ENCODE measurements around the gene MOB3A. TPM values are rescaled to one million over a fixed set of nuclear protein-coding genes. Genes with fewer than 3 reads are reported as not detected.

MOB3A gene
- total and polyA plus RNA-seq, 3 donors from 2014 or later, result 17.8 to 31.6 (median 22.8) TPM

GRCh38 chr19:2039959-2040646 lies 56.0 kb downstream of the MOB3A start:
- Histone ChIP-seq H3K27me3 (no peaks in the 10 kb centered on the region), H3K4me3 (no peak overlapping the region), H3K36me3 (ENCODE audit: low read depth, missing control alignments) (no peaks in the 10 kb centered on the region), H3K27ac (peak overlapping the region; percentile 52 to 89), H3K4me1 (peaks cover 48% of the 10 kb centered on the region), H3K9me3 (no peaks in the 10 kb centered on the region)
- TF ChIP-seq POLR2A (IDR thresholded peaks at IDR 0.05), result no peak
- TF ChIP-seq, protein P1, sequence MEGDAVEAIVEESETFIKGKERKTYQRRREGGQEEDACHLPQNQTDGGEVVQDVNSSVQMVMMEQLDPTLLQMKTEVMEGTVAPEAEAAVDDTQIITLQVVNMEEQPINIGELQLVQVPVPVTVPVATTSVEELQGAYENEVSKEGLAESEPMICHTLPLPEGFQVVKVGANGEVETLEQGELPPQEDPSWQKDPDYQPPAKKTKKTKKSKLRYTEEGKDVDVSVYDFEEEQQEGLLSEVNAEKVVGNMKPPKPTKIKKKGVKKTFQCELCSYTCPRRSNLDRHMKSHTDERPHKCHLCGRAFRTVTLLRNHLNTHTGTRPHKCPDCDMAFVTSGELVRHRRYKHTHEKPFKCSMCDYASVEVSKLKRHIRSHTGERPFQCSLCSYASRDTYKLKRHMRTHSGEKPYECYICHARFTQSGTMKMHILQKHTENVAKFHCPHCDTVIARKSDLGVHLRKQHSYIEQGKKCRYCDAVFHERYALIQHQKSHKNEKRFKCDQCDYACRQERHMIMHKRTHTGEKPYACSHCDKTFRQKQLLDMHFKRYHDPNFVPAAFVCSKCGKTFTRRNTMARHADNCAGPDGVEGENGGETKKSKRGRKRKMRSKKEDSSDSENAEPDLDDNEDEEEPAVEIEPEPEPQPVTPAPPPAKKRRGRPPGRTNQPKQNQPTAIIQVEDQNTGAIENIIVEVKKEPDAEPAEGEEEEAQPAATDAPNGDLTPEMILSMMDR (IDR thresholded peaks at IDR 0.05), result no peak
- DNase-seq, result no peak
- intact Hi-C loops (cut with DNase I; ENCODE audit: low total_unique reads), result no loop called here
- 72 to 76% methylated on average over 7 to 19 of the region's 20 CpGs for WGBS, 2 donors

DNA sequence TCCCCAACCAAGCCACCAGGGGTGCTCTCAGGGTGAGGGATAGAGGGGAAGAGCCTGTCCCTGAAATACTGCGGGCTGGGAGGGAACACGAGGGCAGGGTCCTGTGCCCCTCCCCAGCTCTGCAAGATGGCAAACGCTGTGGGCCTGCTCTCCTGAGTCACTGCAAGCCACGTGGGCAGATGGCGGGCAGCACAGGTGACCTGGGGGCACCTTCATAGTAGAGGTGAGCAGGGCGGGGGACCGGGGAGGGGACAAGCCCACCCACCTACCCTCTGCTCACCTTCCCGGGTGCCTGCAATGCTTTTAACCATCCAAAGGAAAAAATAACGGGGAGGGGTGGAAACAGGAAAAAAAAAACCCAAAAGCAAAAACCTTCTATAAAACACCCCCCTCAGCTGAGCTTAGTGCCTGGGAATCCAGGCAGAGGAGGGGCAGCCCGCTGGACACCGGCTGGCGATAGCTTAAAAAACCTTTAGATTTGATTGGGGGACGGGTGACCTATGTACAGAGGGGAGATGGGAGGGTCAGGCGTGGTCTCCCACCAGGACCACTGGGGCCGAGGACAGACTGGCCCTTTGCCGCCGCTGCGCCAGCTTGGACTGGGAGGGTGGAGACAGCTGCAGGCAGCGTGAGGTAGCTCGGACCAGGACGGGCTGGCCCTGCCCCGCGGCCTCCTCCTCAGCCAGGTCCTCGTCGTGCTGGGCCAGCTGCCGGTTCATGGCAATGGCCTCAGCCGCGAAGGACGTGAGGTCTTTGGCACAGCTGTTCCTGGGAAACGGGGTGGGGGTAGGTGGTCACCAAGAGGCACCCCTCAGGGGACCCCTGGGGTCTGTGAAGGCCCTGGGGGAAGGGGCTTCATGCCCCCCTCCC lies 56.8 kb downstream of the MOB3A start:
- peaks cover 48% of the 10 kb centered on the region for H3K4me1 ChIP-seq

DNA sequence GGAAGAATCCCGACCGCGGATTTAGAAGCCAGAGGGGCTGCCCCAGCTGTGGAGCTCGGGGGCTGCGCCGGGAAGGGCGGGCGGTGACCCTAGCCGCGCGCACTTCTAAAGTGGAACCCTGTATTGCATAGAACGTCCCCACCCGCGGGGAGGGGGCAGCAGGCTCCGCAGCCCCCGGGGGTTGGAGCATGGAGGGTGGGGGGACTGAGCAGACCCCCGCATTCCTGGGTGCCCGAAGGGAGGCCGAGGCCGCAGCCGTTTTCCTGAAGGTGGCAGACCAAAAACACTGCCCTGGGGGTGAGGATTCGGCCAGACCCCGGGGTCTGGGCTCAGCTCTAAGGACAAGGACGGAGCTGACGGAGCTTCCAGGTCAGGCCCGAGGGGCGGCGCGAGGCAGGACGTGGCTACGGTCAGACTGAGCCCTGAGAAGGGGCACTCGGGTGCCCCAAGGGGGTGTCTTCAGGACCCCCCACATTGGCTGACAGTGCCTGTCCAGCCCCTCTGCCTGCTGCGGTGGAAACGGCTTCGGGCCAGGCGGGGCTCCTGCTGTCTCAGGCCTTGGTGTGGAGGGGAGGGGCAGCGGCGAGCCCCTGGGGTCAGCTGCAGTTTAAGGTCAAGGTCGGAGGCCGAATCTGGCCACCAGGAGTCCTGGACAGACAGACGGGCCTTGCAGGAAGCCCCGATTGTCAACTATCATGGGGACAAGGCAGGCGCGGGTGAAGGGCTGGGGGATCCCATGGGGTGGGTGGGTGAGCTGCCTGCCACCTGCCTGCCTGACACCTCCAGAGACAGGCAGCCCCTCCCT lies 57.6 kb downstream of the MOB3A start:
- H3K27me3 ChIP-seq, result no peaks in the 10 kb centered on the region
- no peak for DNase-seq
- no peak overlapping the region for H3K4me3 ChIP-seq
- intact Hi-C loops (cut with DNase I; ENCODE audit: low total_unique reads), result no loop called here
- no peaks in the 10 kb centered on the region for H3K9me3 ChIP-seq
- H3K27ac ChIP-seq, result no peak overlapping the region
- peaks cover 48% of the 10 kb centered on the region for H3K4me1 ChIP-seq
- no peaks in the 10 kb centered on the region for H3K36me3 ChIP-seq (ENCODE audit: low read depth, missing control alignments)
- TF ChIP-seq, protein P1 (IDR thresholded peaks at IDR 0.05), result no peak
- no peak for TF ChIP-seq POLR2A (IDR thresholded peaks at IDR 0.05)
- 76 to 78% methylated on average over 21 to 44 of the region's 44 CpGs for WGBS, 2 donors

More for the DNA sequence above, 56.8 kb downstream of the MOB3A start:
- no peaks in the 10 kb centered on the region for H3K9me3 ChIP-seq
- DNase-seq, result no peak
- H3K27ac ChIP-seq, result peak overlapping the region; percentile 52 to 89
- H3K4me3 ChIP-seq, result no peak overlapping the region
- H3K36me3 ChIP-seq (ENCODE audit: low read depth, missing control alignments), result no peaks in the 10 kb centered on the region
- no peaks in the 10 kb centered on the region for H3K27me3 ChIP-seq
- 66 to 77% methylated on average over 14 to 30 of the region's 30 CpGs for WGBS, 2 donors
- intact Hi-C loops (cut with DNase I; ENCODE audit: low total_unique reads), result no loop called here
- TF ChIP-seq, protein P1 (IDR thresholded peaks at IDR 0.05), result no peak
- no peak for TF ChIP-seq POLR2A (IDR thresholded peaks at IDR 0.05)

DNA sequence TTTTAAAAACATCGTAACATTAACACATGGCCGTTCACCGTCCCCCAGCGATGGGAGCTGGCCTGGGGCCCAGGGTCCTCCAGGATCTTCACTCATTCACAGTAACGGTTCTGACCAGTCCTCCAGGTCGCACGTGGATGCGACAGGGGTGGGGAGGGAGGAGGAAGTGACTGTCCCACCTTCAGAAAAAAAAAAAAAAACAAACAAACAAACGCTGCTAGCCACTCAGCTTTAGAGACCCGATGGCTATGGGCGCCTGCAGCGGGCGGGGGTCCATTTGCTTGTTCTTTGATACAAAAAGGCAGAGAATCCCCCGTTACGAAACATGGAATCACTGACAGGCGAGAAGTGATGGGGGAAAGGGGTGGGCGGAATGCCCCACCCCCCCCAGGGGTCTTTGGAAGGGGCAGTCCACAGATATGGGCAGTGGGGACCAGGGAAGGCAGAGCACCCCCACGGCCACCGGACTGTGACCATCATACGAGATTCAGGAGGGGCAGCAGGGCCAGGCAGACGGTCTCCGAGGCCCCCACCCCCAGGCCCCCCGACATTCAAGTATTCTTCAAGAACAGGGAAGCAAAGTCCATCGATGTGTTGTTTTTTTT lies 58.4 kb downstream of the MOB3A start:
- DNase-seq, result no peak
- intact Hi-C loops (cut with DNase I; ENCODE audit: low total_unique reads), result no loop called here
- Histone ChIP-seq H3K4me3 (no peak overlapping the region), H3K4me1 (peaks cover 42% of the 10 kb centered on the region), H3K9me3 (no peaks in the 10 kb centered on the region), H3K36me3 (ENCODE audit: low read depth, missing control alignments) (no peaks in the 10 kb centered on the region), H3K27ac (peak overlapping the region in 1 of 2 donors; percentile 43), H3K27me3 (no peaks in the 10 kb centered on the region)
- TF ChIP-seq POLR2A (IDR thresholded peaks at IDR 0.05), result no peak
- TF ChIP-seq, protein P1 (IDR thresholded peaks at IDR 0.05), result no peak
- 70 to 73% methylated on average over 22 to 24 of the region's 24 CpGs for WGBS, 2 donors
